ENCODE results near the gene PATL1.
"Not testable (repeated sequence)": the region's sequence is repeated elsewhere in the genome, so short reads cannot be mapped to it uniquely, and the experiment has no call there.

Gene PATL1, protein sequence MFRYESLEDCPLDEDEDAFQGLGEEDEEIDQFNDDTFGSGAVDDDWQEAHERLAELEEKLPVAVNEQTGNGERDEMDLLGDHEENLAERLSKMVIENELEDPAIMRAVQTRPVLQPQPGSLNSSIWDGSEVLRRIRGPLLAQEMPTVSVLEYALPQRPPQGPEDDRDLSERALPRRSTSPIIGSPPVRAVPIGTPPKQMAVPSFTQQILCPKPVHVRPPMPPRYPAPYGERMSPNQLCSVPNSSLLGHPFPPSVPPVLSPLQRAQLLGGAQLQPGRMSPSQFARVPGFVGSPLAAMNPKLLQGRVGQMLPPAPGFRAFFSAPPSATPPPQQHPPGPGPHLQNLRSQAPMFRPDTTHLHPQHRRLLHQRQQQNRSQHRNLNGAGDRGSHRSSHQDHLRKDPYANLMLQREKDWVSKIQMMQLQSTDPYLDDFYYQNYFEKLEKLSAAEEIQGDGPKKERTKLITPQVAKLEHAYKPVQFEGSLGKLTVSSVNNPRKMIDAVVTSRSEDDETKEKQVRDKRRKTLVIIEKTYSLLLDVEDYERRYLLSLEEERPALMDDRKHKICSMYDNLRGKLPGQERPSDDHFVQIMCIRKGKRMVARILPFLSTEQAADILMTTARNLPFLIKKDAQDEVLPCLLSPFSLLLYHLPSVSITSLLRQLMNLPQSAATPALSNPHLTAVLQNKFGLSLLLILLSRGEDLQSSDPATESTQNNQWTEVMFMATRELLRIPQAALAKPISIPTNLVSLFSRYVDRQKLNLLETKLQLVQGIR
- total RNA-seq: 34.8 to 39.6 reads per million in 2 donors

DNA sequence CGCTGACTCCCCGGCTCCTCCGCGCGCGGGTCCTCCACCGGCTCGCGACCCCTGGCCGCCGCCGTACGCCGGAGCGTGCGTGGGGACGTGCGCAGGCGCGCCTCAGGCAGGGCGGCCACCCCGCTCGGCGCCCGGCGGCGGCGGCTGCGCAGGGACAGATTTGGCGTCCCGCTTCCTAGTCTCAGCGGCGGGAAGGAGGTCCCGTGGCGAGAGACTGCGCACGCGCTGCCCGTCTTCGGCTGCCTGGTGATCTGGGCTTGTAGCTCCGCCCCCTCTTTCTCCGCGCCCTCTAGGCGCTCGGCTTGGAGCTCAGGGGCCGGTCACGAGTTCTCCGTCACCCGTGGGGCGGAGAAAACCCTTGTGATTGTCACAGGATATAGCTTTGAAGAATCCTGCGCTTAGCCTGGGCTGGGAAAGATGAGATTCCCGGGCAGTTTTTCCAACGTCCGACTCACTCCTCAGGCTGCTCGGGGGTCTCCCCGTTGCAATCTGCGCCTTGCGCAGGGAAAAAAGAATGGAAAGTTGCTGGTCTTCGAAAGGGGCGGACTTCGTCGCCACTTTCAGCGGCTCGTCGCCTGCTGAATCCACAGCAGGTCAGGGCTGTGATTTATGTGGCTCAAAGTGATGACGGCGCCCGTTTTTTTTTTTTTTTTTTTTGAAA, at the start of gene PATL1:
Gene PATL1, minus strand, starts transcription at position 88 of the 661 bp plus-strand sequence. CDS start 142 bp downstream, outside the sequence.
- peak; percentile 99 for DNase-seq

- no peak for DNase-seq
Measured at GRCh38 chr11:59716051-59716450, 47.2 kb upstream of the PATL1 start.

GRCh38 chr11:59713745-59714144, 44.9 kb upstream of the PATL1 start, which contains the start of gene OR10V1:
TSS of gene OR10V1 (minus strand) at chr11:59713845. CDS start at chr11:59713845, 0 bp downstream.
- no peak for DNase-seq

DNA sequence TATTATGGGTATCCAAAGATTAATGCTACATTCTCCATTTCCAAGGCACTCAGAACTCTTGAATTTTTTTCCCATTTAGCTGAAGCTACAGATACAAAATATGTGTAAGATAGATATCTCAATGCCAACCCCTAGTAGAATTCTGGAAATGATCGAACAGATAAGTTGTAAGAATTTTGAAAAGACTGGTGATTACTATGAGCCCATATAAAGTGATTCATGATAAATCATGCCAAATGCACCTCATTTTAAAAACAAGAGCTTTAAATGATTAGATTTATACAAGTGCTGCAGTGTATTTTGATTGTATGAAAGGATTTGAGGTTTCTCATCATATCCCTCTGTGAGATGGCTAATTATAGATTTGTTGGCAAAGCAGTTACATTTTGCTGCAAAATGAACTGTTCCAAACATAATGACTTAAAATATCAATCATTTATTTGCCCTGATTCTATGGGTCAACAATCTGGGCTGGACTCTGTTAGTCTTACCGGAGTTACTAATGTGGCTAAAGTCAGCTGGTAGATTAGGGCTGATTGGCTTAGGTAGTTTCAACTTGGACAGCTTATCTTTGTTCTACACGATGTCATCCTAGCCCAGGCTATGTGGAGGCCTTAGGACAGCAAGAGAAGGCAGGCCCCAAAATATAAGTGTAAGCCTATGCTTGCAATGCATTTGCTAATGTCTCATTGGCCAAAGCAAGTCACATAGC, 41.5 kb upstream of the PATL1 start:
- DNase-seq: no peak

DNA sequence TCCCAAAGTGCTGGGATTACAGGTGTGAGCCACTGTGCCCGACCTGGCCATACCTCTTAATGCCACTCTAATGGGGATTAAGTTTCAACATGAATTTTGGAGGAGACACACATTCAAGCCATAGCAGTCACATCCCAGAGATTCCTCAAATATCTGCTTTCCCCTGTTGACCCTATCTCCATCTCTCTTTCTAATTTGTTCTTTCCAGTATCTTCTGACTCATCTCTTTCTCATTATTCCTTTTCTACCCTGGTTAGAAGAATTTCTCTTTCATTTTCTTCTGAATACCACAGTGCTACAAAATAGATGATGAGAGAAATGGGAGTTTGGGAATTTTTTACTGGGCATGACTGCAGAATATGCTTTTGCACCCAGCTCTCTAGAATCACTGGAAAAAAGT, 39.7 kb upstream of the PATL1 start:
- no peak for DNase-seq

DNA sequence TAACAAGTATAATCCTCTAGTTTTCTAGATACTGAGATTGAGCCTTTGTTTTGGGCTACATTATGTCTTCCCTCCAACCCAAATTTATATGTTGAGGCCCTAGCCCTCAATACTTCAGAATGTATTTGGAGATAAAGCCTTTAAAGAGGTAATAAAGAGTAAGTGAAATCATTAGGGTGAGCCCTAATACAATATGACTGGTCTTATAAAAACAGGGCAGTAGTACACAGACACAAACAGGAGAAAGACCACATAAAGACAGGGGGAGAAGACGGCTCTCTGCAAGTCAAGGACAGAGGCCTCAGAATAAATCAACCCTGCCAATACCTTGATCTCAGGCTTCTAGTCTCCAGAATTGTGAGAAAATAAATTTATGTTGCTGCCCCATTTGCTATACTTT, 38.5 kb upstream of the PATL1 start:
- no peak for DNase-seq

DNA sequence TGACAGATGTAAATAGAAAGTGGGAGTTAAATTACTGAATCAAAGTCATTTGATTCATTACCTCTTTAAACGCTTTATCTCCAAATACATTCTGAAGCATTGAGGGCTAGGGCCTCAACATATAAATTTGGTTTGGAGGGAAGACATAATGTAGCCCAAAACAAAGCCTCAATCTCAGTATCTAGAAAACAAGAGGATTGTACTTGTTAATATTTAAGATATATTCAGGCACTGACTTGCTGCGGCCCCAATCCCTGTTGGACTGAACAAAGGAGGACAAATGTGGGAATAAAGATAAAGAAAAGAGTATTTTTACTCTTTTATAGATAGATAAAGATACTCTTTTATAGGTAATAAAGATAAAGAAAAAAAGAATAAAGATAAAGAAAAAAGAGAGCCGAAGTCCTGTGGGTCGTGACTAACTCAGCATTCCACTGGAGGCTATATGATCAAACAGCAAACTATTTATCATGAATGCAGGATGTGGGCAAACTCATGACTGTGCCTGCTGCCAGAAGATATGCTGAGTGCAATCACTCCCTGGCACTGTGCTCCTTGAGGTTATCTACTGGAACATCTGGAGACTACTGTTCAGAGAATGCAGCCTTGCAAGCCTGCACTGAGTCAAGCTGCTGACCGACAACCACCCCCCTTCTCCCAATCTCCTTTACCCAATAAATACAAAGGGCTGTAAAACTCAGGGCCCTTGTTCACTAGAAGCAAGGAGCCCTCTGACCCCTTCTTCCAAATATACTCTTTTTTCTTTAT, 37.9 kb upstream of the PATL1 start:
- DNase-seq: no peak

GRCh38 chr11:59705294-59705693, 36.5 kb upstream of the PATL1 start:
- DNase-seq: no peak

DNA sequence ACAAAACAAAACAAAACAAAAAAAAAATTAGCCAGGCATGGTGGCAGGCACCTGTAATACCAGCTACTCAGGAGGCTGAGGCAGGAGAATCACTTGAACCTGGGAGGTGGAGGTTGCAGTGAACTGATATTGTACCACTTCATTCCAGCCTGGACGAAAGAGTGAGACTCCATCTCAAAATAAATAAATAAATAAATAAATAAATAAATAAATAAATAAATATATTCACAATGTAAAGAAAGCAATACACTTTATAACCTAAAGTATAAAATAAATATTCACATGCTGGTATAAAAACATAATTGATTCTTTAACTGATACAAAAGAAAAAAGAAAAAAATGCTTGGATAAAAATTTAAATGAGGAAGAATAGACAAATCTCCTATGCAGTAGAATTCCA, 34.7 kb upstream of the PATL1 start:
- not testable (repeated sequence) for DNase-seq

DNA sequence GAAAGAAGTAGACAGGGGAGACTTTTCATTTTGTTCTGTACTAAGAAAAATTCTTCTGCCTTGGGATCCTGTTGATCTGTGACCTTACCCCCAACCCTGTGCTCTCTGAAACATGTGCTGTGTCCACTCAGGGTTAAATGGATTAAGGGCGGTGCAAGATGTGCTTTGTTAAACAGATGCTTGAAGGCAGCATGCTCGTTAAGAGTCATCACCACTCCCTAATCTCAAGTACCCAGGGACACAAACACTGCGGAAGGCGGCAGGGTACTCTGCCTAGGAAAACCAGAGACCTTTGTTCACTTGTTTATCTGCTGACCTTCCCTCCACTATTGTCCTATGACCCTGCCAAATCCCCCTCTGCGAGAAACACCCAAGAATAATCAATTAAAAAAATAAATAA, 31.3 kb upstream of the PATL1 start:
- DNase-seq: not testable (repeated sequence)

- DNase-seq: no peak
Measured at GRCh38 chr11:59698506-59698905, 29.7 kb upstream of the PATL1 start.

DNA sequence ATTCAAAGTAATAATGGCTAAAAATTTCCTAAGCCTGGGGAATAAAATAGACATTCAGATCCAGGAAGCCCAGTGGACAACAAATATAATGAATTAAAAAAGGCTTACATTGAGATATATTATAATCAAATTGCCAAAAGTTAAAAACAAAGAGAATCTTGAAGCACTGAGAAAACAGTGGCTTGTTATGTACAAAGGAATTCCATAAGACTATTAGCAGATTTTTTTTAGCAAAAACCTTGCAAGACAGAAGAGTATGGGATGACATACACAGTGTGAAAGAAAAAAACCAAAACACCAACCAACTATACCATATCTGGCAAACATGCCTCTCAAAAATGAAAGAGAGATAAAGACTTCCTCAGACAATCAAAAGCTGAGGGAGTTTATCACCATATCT, 24.1 kb upstream of the PATL1 start:
- DNase-seq: no peak

- DNase-seq: no peak
Measured at GRCh38 chr11:59691156-59691555, 22.3 kb upstream of the PATL1 start.

GRCh38 chr11:59689015-59689414, 20.2 kb upstream of the PATL1 start:
- no peak for DNase-seq

DNA sequence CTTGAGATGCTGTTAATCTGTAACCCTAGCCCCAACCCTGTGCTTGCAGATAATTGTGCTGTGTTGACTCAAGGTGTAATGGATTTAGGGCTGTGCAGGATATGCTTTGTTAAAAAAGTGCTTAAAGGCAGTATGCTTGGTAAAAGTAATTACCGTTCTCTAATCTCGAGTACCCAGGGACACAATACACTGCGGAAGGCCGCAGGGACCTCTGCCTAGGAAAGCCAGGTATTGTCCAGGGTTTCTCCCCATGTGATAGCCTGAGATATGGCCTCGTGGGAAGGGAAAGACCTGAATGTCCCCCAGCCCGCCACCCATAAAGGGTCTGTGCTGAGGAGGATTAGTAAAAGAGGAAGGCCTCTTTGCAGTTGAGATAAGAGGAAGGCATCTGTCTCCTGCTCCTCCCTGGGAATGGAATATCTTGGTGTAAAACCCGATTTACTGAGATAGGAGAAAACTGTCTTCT, 12.5 kb upstream of the PATL1 start:
- not testable (repeated sequence) for DNase-seq

GRCh38 chr11:59680287-59681154, 11.7 kb upstream of the PATL1 start:
- DNase-seq: no peak

DNA sequence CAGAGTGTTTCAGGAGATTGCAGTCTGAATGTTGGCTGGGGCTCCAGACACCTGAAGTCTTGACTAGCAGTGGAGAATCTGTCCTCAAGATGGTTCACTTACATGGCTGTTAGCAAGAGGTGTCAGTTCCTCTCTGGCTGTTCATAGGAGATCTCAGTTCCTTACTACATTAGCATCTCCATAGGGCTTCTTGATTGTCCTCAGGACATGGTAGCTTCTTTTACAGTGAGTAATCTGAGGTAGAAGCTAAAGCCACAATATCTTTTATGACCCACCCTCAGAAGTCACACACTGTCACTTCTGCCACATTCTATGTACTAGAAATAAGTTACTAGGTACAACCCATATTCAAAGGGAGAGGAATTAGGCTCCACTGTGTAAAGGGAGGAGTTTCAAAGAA, 10.5 kb upstream of the PATL1 start:
- DNase-seq: no peak

DNA sequence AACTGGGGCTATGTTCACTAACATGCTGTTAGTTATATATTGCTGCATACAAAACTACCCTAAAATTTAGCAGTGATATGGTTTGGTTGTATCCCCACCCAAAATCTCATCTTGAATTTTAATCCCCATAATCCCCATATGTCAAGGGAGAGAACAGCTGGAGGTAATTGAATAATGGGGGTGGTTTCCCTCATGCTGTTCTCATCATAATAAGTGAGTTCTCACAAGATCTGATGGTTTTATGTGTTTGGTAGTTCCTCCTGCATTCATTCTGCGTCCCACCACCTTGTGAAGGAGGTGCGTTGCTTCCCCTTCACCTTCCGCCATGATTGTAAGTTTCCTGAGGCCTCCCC, 10.0 kb upstream of the PATL1 start:
- DNase-seq: no peak

- no peak for DNase-seq
Measured at GRCh38 chr11:59678118-59678812, 9.4 kb upstream of the PATL1 start.

GRCh38 chr11:59676205-59676604, 7.4 kb upstream of the PATL1 start:
- no peak for DNase-seq

Measured in activated gamma-delta T cell (primary cell).